Neuronal stem cell (in vitro differentiated cells): ENCODE measurements around the gene TRIM56.
A peak's percentile ranks its signal among the peaks of the same experiment; 100 is the strongest.

Experiments used
- DNase-seq: peaks from one replicate; pipeline ENCODE4 v3.0.0-alpha.2; 2013; ENCODE audit warnings: low spot score
- H2AFZ ChIP-seq: one replicate; pipeline ENCODE4 v1.6.1; 2013; ENCODE audit warnings: mild to moderate bottlenecking, low read length, inconsistent platforms
- H2AK5ac ChIP-seq: 2 replicates; pipeline ENCODE4 v1.6.1; 2013; ENCODE audit warnings: low read depth, mild to moderate bottlenecking, inconsistent platforms, low read length, moderate library complexity, mixed read lengths
- H2BK120ac ChIP-seq: 2 replicates; pipeline ENCODE4 v1.6.1; 2013; ENCODE audit warnings: low read depth, mild to moderate bottlenecking, inconsistent platforms, low read length, moderate library complexity, mixed read lengths
- H2BK12ac ChIP-seq: one replicate; pipeline ENCODE4 v1.6.1; 2013; ENCODE audit warnings: low read length, inconsistent platforms
- H2BK15ac ChIP-seq: 2 replicates; pipeline ENCODE4 v1.6.1; 2013; ENCODE audit warnings: mild to moderate bottlenecking, low read length, inconsistent platforms, mixed read lengths
- H2BK5ac ChIP-seq: one replicate; pipeline ENCODE4 v1.6.1; 2013; ENCODE audit warnings: inconsistent platforms, mild to moderate bottlenecking, low read length, moderate library complexity
- H3K14ac ChIP-seq: one replicate; pipeline ENCODE4 v1.6.1; 2013; ENCODE audit warnings: low read length, inconsistent platforms
- H3K18ac ChIP-seq: 2 replicates; pipeline ENCODE4 v1.6.1; 2013; ENCODE audit warnings: low read length, inconsistent platforms
- H3K23ac ChIP-seq: 2 replicates; pipeline ENCODE4 v1.6.1; 2013; ENCODE audit warnings: low read depth, mild to moderate bottlenecking, mixed read lengths, low read length, inconsistent platforms; ENCODE audit not compliant: poor library complexity
- H3K27ac ChIP-seq: replicated peaks from 3 replicates; pipeline ENCODE4 v1.5.1; 2013; ENCODE audit warnings: low read length, inconsistent platforms
- H3K27me3 ChIP-seq, 3 experiments: 2 replicates each; pipeline ENCODE4 v1.6.1; 2013; ENCODE audit warnings: low read length in 3 of 3, mild to moderate bottlenecking in 2 of 3, inconsistent platforms in 1 of 3, low read depth in 1 of 3, mixed read lengths in 1 of 3, moderate library complexity in 1 of 3; ENCODE audit not compliant: control insufficient read depth in 3 of 3, insufficient read depth in 3 of 3
- H3K36me3 ChIP-seq, 2 donors: replicated peaks in 1 of 2; 2 replicates each; pipeline ENCODE4 v1.6.1; 2013; ENCODE audit warnings: low read length in 2 of 2; ENCODE audit not compliant: control insufficient read depth in 2 of 2, insufficient read depth in 2 of 2
- H3K4ac ChIP-seq: 2 replicates; pipeline ENCODE4 v1.6.1; 2013; ENCODE audit warnings: inconsistent platforms, mild to moderate bottlenecking, low read length, moderate library complexity
- H3K4me1 ChIP-seq, 2 donors: 1 replicate in 1 of 2; 2 replicates in 1 of 2; pipeline ENCODE4 v1.6.1; 2013; ENCODE audit warnings: low read length in 2 of 2, low read depth in 1 of 2; ENCODE audit not compliant: control insufficient read depth in 2 of 2, insufficient read depth in 1 of 2
- H3K4me2 ChIP-seq: one replicate; pipeline ENCODE4 v1.6.1; 2013; ENCODE audit warnings: mild to moderate bottlenecking, low read length, inconsistent platforms; ENCODE audit not compliant: insufficient read depth, poor library complexity, severe bottlenecking
- H3K4me3 ChIP-seq, 2 donors: 2 replicates each; pipeline ENCODE4 v1.5.1; 2013; ENCODE audit warnings: low read length in 2 of 2, mild to moderate bottlenecking in 2 of 2, inconsistent platforms in 1 of 2, moderate library complexity in 1 of 2
- H3K79me1 ChIP-seq: one replicate; pipeline ENCODE4 v1.6.1; 2013; ENCODE audit warnings: low read depth, mild to moderate bottlenecking, inconsistent platforms, low read length, moderate library complexity
- H3K9ac ChIP-seq: one replicate; pipeline ENCODE4 v1.6.1; 2013; ENCODE audit warnings: mild to moderate bottlenecking, low read depth, low read length, inconsistent platforms; ENCODE audit not compliant: poor library complexity
- H3K9me3 ChIP-seq, 2 donors: replicated peaks in 1 of 2; 2 replicates each; pipeline versions ENCODE3 to v1.6.1; 2013; ENCODE audit warnings: low read length in 2 of 2, mild to moderate bottlenecking in 2 of 2, inconsistent platforms in 1 of 2, low read depth in 1 of 2, mixed read lengths in 1 of 2, moderate library complexity in 1 of 2; ENCODE audit not compliant: control insufficient read depth in 2 of 2, insufficient read depth in 1 of 2
- H4K8ac ChIP-seq: one replicate; pipeline ENCODE4 v1.6.1; 2013; ENCODE audit warnings: low read depth, mild to moderate bottlenecking, inconsistent platforms, low read length, moderate library complexity
- H4K91ac ChIP-seq: one replicate; pipeline ENCODE4 v1.6.1; 2013; ENCODE audit warnings: low read length, low read depth, mild to moderate bottlenecking, inconsistent platforms; ENCODE audit not compliant: poor library complexity
- WGBS, 2 donors: extraction: QIAGEN DNeasy Blood & Tissue Kit; methylation state at CpG; one replicate each; pipeline ENCODE4 v1.1.7; 2013; ENCODE audit warnings: missing lambda C conversion rate in 2 of 2, mixed read lengths in 1 of 2; ENCODE audit not compliant: insufficient read length in 2 of 2, insufficient replicate concordance in 1 of 2; ENCODE audit errors: extremely low coverage in 2 of 2; 5-methylcytosine and 5-hydroxymethylcytosine counted together

TRIM56 gene

GRCh38 chr7:101134399-101134980, 49.2 kb downstream of the TRIM56 start:
- no peak overlapping the region for H2BK12ac ChIP-seq
- no peak overlapping the region for H3K4me3 ChIP-seq
- no peak overlapping the region for H3K18ac ChIP-seq
- no peak overlapping the region for H4K91ac ChIP-seq
- no peak overlapping the region for H2BK5ac ChIP-seq
- peak overlapping the region; percentile 2 for H3K4me2 ChIP-seq
- H3K27me3 ChIP-seq: no peaks in the 10 kb centered on the region
- no peak overlapping the region for H2AK5ac ChIP-seq
- no peaks in the 10 kb centered on the region for H3K36me3 ChIP-seq
- no CpG with 5 or more reads among the region's 6 CpGs for WGBS, 2 donors
- H3K4me1 ChIP-seq: peaks cover 15 to 20% of the 10 kb centered on the region in 2 donors
- H3K27ac ChIP-seq: peak overlapping the region; percentile 64
- H4K8ac ChIP-seq: no peak overlapping the region
- H2BK15ac ChIP-seq: no peak overlapping the region
- no peak overlapping the region for H3K14ac ChIP-seq
- peak overlapping the region; percentile 17 for H2AFZ ChIP-seq
- no peaks in the 10 kb centered on the region for H3K9me3 ChIP-seq
- H2BK120ac ChIP-seq: no peak overlapping the region
- no peaks in the 10 kb centered on the region for H3K79me1 ChIP-seq
- H3K9ac ChIP-seq: no peak overlapping the region
- no peak overlapping the region for H3K23ac ChIP-seq
- no peak for DNase-seq
- H3K4ac ChIP-seq: no peak overlapping the region

GRCh38 chr7:101137651-101138212, 52.5 kb downstream of the TRIM56 start:
- peaks cover 15 to 24% of the 10 kb centered on the region in 2 donors for H3K4me1 ChIP-seq

GRCh38 chr7:101138213-101138870, 53.1 kb downstream of the TRIM56 start:
- no peak overlapping the region for H2BK12ac ChIP-seq
- no peak overlapping the region for H2BK5ac ChIP-seq
- DNase-seq: no peak
- H3K23ac ChIP-seq: no peak overlapping the region
- no peak overlapping the region for H4K91ac ChIP-seq
- H3K9me3 ChIP-seq: no peaks in the 10 kb centered on the region
- H3K18ac ChIP-seq: no peak overlapping the region
- H3K4me2 ChIP-seq: peak overlapping the region; percentile 37
- no peak overlapping the region for H3K9ac ChIP-seq
- no peaks in the 10 kb centered on the region for H3K79me1 ChIP-seq
- no peak overlapping the region for H3K14ac ChIP-seq
- peak overlapping the region; percentile 96 for H2AFZ ChIP-seq
- H2BK120ac ChIP-seq: no peak overlapping the region
- H4K8ac ChIP-seq: no peak overlapping the region
- H3K27ac ChIP-seq: no peak overlapping the region
- H2AK5ac ChIP-seq: no peak overlapping the region
- H3K4ac ChIP-seq: no peak overlapping the region
- peak overlapping the region in 1 of 2 donors; percentile 46 for H3K4me3 ChIP-seq
- no CpG with 5 or more reads among the region's 16 CpGs for WGBS, 2 donors
- H3K4me1 ChIP-seq: peaks cover 15 to 24% of the 10 kb centered on the region in 2 donors
- no peak overlapping the region for H2BK15ac ChIP-seq
- no peaks in the 10 kb centered on the region for H3K27me3 ChIP-seq
- no peaks in the 10 kb centered on the region for H3K36me3 ChIP-seq

More at GRCh38 chr7:101137651-101138212, 52.5 kb downstream of the TRIM56 start:
- no peak overlapping the region for H2BK5ac ChIP-seq
- H3K27ac ChIP-seq: no peak overlapping the region
- no peaks in the 10 kb centered on the region for H3K79me1 ChIP-seq
- no peaks in the 10 kb centered on the region for H3K36me3 ChIP-seq
- no peak overlapping the region for H3K23ac ChIP-seq
- H3K4me3 ChIP-seq: no peak overlapping the region
- H3K9me3 ChIP-seq: no peaks in the 10 kb centered on the region
- H2BK12ac ChIP-seq: peak overlapping the region; percentile 85
- peak overlapping the region; percentile 72 for H2AK5ac ChIP-seq
- no peaks in the 10 kb centered on the region for H3K27me3 ChIP-seq
- H3K9ac ChIP-seq: no peak overlapping the region
- no peak overlapping the region for H3K18ac ChIP-seq
- no peak overlapping the region for H3K4ac ChIP-seq
- peak overlapping the region; percentile 79 for H4K91ac ChIP-seq
- WGBS, 2 donors: no CpG with 5 or more reads among the region's 9 CpGs
- H2BK120ac ChIP-seq: no peak overlapping the region
- H3K14ac ChIP-seq: no peak overlapping the region
- no peak for DNase-seq
- peak overlapping the region; percentile 98 for H2BK15ac ChIP-seq
- H4K8ac ChIP-seq: no peak overlapping the region
- no peak overlapping the region for H3K4me2 ChIP-seq
- peak overlapping the region; percentile 96 for H2AFZ ChIP-seq

- Histone ChIP-seq H3K27ac (no peak overlapping the region), H3K36me3 (no peaks in the 10 kb centered on the region)
Observed at GRCh38 chr7:101140339-101140699, 55.0 kb downstream of the TRIM56 start.

More at GRCh38 chr7:101140339-101140699, 55.0 kb downstream of the TRIM56 start:
- Histone ChIP-seq H3K9me3 (no peaks in the 10 kb centered on the region), H3K4me1 (peaks cover 7 to 14% of the 10 kb centered on the region in 2 donors), H3K27me3 (no peaks in the 10 kb centered on the region), H4K91ac (no peak overlapping the region), H3K79me1 (no peaks in the 10 kb centered on the region), H3K4me3 (no peak overlapping the region), H2AK5ac (no peak overlapping the region), H2BK120ac (no peak overlapping the region), H3K4ac (no peak overlapping the region), H3K9ac (no peak overlapping the region), H3K4me2 (no peak overlapping the region), H4K8ac (no peak overlapping the region), H3K18ac (no peak overlapping the region), H2AFZ (peak overlapping the region; percentile 36), H3K14ac (no peak overlapping the region), H2BK12ac (no peak overlapping the region), H2BK5ac (no peak overlapping the region), H3K23ac (no peak overlapping the region), H2BK15ac (no peak overlapping the region)
- no peak for DNase-seq
- no CpG with 5 or more reads among the region's 3 CpGs for WGBS, 2 donors
